HepG2 (cell line): ENCODE results near the gene FGF18. TPM values are rescaled to one million over a fixed set of nuclear protein-coding genes. Genes with fewer than 3 reads are reported as not detected.

ENCODE experiments used
- ARID4A ChIP-seq: sonication (generic); formaldehyde crosslinking; IDR thresholded peaks from 2 replicates; pipeline ENCODE4 v1.5.0; 2020; ENCODE audit warnings: mild to moderate bottlenecking, missing genetic modification reagents, borderline replicate concordance
- ASH2L ChIP-seq: fragments of 300-600, 200-600 bp; sonication (generic); IDR thresholded peaks from 2 replicates; pipeline ENCODE4 v1.7.0; 2017; ENCODE audit warnings: low read depth, mild to moderate bottlenecking, moderate library complexity, mixed read lengths, low read length; ENCODE audit not compliant: insufficient read length
- ERF ChIP-seq: IDR thresholded peaks from 2 replicates; pipeline ENCODE4 v1.6.1; 2018; ENCODE audit warnings: missing biosample characterization, missing genetic modification reagents
- MIER3 ChIP-seq: IDR thresholded peaks from 2 replicates; pipeline ENCODE4 v1.6.1; 2016; ENCODE audit warnings: missing compliant biosample characterization, borderline replicate concordance
- PLRG1 ChIP-seq: fragments of 450-650 bp; conservative IDR thresholded peaks from 2 replicates; pipeline ENCODE4 v1.6.1; 2016
- SNAPC5 ChIP-seq: sonication (generic); formaldehyde crosslinking; IDR thresholded peaks from 2 replicates; pipeline ENCODE4 v1.8.1; 2023; ENCODE audit warnings: mild to moderate bottlenecking, missing genetic modification reagents, borderline replicate concordance
- TFDP1 ChIP-seq: IDR thresholded peaks from 2 replicates; pipeline ENCODE4 v1.6.1; 2016; ENCODE audit warnings: missing compliant biosample characterization, missing genetic modification reagents, borderline replicate concordance
- ZNF160 ChIP-seq: sonication (generic); formaldehyde crosslinking; IDR thresholded peaks from 2 replicates; pipeline ENCODE4 v1.8.0; 2022; ENCODE audit warnings: mild to moderate bottlenecking, inconsistent platforms, missing genetic modification reagents
- ZNF3 ChIP-seq: IDR thresholded peaks from 2 replicates; pipeline ENCODE4 v1.7.0; 2017; ENCODE audit warnings: inconsistent platforms
- ZNF431 ChIP-seq: sonication (generic); formaldehyde crosslinking; IDR thresholded peaks from 2 replicates; pipeline ENCODE4 v1.9.0; 2022; ENCODE audit warnings: missing genetic modification reagents, low read depth, mild to moderate bottlenecking, borderline replicate concordance
- ZNF878 ChIP-seq: sonication (generic); formaldehyde crosslinking; IDR thresholded peaks from 2 replicates; pipeline ENCODE4 v1.8.1; 2023; ENCODE audit warnings: mild to moderate bottlenecking, missing genetic modification reagents, moderate library complexity
- polyA plus RNA-seq, 8 experiments: library from polyadenylated mRNA; depleted of rRNA in 3 of 8; stranded (reverse) in 7 of 8; unstranded in 1 of 8; fragments of >200 nt; fragmentation: Illumina TruSeq in 4 of 8; extraction: Trizol in 4 of 8; gene quantifications; 2 replicates each; pipeline versions ENCODE4 v1.2.1 to v1.2.3, GENCODE V29; 2011 to 2016; ENCODE audit warnings: low read depth in 4 of 8, missing spikeins in 1 of 8, mixed read lengths in 1 of 8; ENCODE audit not compliant: insufficient read depth in 1 of 8
- total RNA-seq, 5 experiments: library from RNA; depleted of rRNA; stranded (reverse); fragments of >200 nt; fragmentation: Illumina TruSeq; extraction: Trizol; gene quantifications; 2 replicates each; pipeline ENCODE4 v1.2.3, GENCODE V29; 2016; ENCODE audit warnings: low read depth in 1 of 5
- TF ChIP-seq, protein P1 (sequence below): sonication (generic); formaldehyde crosslinking; IDR thresholded peaks from 2 replicates; pipeline ENCODE4 v1.4.0; 2020; ENCODE audit warnings: mild to moderate bottlenecking, missing genetic modification reagents, borderline replicate concordance
- TF ChIP-seq, protein P2 (sequence below): sonication (generic); formaldehyde crosslinking; IDR thresholded peaks from 2 replicates; pipeline ENCODE4 v1.8.1; 2023; ENCODE audit warnings: mild to moderate bottlenecking, moderate library complexity, missing genetic modification reagents

FGF18 gene
- total and polyA plus RNA-seq, 2 of the 13 experiments (the other 11 are each of a cell fraction or from before 2014, with no cell fraction given) = not detected

DNA sequence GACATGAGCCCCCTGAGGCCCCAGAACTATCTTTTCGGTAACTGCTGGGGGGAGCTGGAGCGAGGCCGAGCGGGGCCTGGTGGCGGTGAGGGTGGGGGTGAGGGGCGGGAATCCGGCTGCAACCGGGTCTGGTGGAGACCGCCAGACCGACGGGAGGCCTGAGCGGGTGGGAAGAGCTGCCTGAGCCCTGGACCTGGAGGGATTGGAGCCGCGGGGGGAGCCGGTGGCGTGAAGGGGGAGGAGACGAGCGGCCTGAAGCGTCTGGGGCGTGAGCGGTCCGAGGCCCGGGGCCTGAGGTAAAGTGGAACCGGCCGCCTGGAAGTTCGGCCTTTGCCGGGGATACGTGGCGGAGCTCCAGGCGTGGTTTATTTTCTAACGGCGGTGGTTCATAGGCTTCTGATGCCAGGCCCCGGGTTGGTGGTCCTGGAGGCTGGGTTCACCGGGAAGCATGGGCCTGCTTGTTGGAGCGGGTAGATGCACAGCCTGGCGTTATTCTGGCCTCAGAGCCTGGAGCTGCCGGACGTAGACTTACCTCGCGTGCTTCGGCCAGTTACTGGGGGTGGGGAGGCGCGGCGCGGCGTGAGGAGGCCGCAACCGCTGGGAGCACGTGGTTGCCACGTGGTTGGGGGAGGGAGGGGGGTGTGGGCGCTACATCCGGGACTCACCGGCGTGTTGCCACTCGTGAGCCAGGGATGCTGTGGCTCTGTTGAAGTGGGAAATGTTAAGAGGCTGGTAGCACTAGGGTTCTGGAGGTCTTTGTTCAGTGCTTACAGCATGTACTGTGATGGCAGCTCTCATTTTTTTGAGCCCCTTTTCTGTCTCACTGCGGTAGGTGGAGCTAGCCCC, 31.3 kb upstream of the FGF18 start (continued):
- peak; percentile 90 for TF ChIP-seq ZNF431 (CRISPR knock-in tag)
- TF ChIP-seq, protein P1, sequence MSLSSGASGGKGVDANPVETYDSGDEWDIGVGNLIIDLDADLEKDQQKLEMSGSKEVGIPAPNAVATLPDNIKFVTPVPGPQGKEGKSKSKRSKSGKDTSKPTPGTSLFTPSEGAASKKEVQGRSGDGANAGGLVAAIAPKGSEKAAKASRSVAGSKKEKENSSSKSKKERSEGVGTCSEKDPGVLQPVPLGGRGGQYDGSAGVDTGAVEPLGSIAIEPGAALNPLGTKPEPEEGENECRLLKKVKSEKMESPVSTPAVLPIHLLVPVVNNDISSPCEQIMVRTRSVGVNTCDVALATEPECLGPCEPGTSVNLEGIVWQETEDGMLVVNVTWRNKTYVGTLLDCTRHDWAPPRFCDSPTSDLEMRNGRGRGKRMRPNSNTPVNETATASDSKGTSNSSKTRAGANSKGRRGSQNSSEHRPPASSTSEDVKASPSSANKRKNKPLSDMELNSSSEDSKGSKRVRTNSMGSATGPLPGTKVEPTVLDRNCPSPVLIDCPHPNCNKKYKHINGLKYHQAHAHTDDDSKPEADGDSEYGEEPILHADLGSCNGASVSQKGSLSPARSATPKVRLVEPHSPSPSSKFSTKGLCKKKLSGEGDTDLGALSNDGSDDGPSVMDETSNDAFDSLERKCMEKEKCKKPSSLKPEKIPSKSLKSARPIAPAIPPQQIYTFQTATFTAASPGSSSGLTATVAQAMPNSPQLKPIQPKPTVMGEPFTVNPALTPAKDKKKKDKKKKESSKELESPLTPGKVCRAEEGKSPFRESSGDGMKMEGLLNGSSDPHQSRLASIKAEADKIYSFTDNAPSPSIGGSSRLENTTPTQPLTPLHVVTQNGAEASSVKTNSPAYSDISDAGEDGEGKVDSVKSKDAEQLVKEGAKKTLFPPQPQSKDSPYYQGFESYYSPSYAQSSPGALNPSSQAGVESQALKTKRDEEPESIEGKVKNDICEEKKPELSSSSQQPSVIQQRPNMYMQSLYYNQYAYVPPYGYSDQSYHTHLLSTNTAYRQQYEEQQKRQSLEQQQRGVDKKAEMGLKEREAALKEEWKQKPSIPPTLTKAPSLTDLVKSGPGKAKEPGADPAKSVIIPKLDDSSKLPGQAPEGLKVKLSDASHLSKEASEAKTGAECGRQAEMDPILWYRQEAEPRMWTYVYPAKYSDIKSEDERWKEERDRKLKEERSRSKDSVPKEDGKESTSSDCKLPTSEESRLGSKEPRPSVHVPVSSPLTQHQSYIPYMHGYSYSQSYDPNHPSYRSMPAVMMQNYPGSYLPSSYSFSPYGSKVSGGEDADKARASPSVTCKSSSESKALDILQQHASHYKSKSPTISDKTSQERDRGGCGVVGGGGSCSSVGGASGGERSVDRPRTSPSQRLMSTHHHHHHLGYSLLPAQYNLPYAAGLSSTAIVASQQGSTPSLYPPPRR (CRISPR knock-in tag) = peak; percentile 47; the same call in 1 of the 2 replicates
- peak; percentile 93; the same call in 1 of the 2 replicates for TF ChIP-seq TFDP1 (CRISPR knock-in tag)
- TF ChIP-seq ZNF160 (CRISPR knock-in tag) = peak; percentile 54; the same call in 1 of the 2 replicates
- no peak for TF ChIP-seq PLRG1
- peak; percentile 88 for TF ChIP-seq ZNF878 (CRISPR knock-in tag)
- 0 out of 2 replicates have a peak, but pooled peaks have one; percentile 15 for TF ChIP-seq ZNF3 (CRISPR knock-in tag)
- TF ChIP-seq ARID4A (CRISPR knock-in tag) = peak; percentile 96
- 0 out of 2 replicates have a peak, but pooled peaks have one; percentile 57 for TF ChIP-seq SNAPC5 (CRISPR knock-in tag)
- TF ChIP-seq, protein P2, sequence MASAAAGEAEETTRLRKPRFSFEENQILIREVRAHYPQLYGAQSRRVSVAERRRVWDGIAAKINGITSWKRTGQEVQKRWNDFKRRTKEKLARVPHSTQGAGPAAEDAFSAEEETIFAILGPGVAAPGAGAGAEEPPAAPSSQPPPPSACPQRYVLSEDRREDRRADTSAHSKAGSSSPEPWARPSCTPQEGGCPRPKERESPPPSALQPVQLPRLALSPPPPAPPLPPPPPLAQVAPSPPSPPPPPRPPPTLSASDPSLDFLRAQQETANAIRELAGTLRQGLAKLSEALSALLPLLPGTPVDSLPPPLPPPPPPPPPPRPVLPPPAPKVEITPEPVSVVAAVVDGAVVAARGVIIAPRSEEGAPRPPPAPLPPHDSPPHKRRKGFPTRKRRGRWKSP (CRISPR knock-in tag) = peak; percentile 70; the same call in 1 of the 2 replicates
- TF ChIP-seq MIER3 (CRISPR knock-in tag) = peak; percentile 85; the same call in 1 of the 2 replicates
- TF ChIP-seq ASH2L = peak; percentile 83
- TF ChIP-seq ERF = 0 out of 2 replicates have a peak, but pooled peaks have one; percentile 50
